ENCODE results near the gene CRYBG1. TPM values are rescaled to one million over a fixed set of nuclear protein-coding genes. Genes with fewer than 3 reads are reported as not detected.
"Not testable (repeated sequence)": the region's sequence is repeated elsewhere in the genome, so short reads cannot be mapped to it uniquely, and the experiment has no call there.

The CRYBG1 gene
- total RNA-seq, 1 experiment from 2014 or later, result 10.1 TPM

GRCh38 chr6:106586815-106587415 is 226.4 kb downstream of the CRYBG1 start:
- peaks cover 15% of the 10 kb centered on the region for H3K4me1 Mint-ChIP-seq
- no peak for ATAC-seq
- no peak overlapping the region for H3K4me3 Mint-ChIP-seq
- ChIA-PET CTCF (no interaction called here), POLR2A (no interaction called here)
- H3K36me3 Mint-ChIP-seq, result peaks cover 43% of the 10 kb centered on the region
- H3K27ac Mint-ChIP-seq, result no peak overlapping the region
- no peaks in the 10 kb centered on the region for H3K27me3 Mint-ChIP-seq (ENCODE audit: low read depth)
- no peak for DNase-seq (ENCODE audit: low spot score)
- no peaks in the 10 kb centered on the region for H3K9me3 Mint-ChIP-seq
- TF ChIP-seq NR2C2 (CRISPR knock-in tag; IDR thresholded peaks at IDR 0.05) (no peak), TEAD4 (CRISPR knock-in tag; IDR thresholded peaks at IDR 0.05) (no peak), TEAD1 (CRISPR knock-in tag; IDR thresholded peaks at IDR 0.05) (no peak)

DNA sequence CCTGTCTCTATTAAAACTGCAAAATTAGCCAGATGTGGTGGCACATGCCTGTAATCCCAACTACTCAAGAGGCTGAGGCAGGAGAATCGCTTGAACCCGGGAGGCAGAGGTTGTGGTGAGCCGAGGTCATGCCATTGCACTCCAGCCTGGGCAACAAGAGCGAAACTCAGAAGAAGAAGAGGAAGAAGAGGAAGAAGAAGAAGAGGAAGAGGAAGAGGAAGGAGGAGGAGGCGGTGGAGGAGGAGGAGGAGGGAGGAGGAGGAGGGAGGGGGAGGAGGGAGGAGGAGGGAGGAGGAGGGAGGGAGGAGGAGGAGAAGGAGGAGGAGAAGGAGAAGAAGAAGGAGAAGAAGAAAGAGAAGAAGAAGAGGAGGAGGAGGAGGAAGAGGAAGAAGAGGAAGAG is 228.4 kb downstream of the CRYBG1 start:
- DNase-seq (ENCODE audit: low spot score); H3K27ac Mint-ChIP-seq; H3K27me3 Mint-ChIP-seq (ENCODE audit: low read depth); ATAC-seq; POLR2A ChIA-PET; H3K9me3 Mint-ChIP-seq; CTCF ChIA-PET; H3K4me3 Mint-ChIP-seq: not testable (repeated sequence)
- H3K4me1 Mint-ChIP-seq, result peaks cover 15% of the 10 kb centered on the region
- peaks cover 35% of the 10 kb centered on the region for H3K36me3 Mint-ChIP-seq

DNA sequence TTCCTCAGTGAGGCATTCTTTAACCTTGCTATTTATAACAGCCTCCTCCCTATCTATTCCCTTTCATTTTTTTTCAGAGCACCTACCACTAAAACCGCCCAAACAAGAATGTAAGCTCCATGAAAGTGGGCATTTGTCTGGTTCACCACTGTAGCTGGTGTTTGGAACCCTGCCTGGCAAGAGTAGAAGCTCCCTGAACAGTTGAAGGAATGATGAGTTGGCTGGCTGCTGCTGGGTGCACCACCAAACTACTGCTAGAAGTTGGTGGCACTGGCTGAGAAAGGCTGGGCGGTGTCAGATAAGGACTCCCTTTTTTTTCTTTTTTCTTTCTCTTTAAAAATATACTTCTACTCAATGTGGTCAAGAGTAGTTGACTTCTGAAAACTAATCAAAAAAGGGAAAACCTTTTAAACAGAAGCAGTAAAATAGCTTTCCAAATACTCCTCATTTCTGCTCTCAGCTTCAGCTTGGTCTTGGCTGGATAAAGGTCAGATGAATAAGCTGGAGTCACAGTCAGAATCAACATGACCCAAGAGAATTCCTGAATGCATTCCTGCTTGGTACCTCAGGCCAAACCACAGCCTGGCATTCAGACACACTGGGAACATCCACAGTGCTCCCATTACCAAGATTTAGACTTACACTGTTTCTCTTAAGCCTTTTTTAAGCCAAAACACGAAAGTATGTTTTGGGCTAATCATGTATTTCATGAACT is 230.8 kb downstream of the CRYBG1 start:
- no peak for ATAC-seq
- CTCF ChIA-PET, result no interaction called here
- POLR2A ChIA-PET, result no interaction called here
- no peak overlapping the region for H3K4me3 Mint-ChIP-seq
- H3K4me1 Mint-ChIP-seq, result peaks cover 5% of the 10 kb centered on the region
- no peaks in the 10 kb centered on the region for H3K9me3 Mint-ChIP-seq
- H3K27me3 Mint-ChIP-seq (ENCODE audit: low read depth), result no peaks in the 10 kb centered on the region
- no peak for DNase-seq (ENCODE audit: low spot score)
- TF ChIP-seq ZNF671 (CRISPR knock-in tag; IDR thresholded peaks at IDR 0.05) (no peak), ZBTB21 (CRISPR knock-in tag; IDR thresholded peaks at IDR 0.05; ENCODE audit: borderline replicate concordance) (no peak), EMX1 (CRISPR knock-in tag; IDR thresholded peaks at IDR 0.05) (no peak), ZSCAN18 (CRISPR knock-in tag; IDR thresholded peaks at IDR 0.05) (no peak), ZNF121 (CRISPR knock-in tag; IDR thresholded peaks at IDR 0.05) (no peak), TP53 (CRISPR knock-in tag; IDR thresholded peaks at IDR 0.05) (no peak), CBFB (CRISPR knock-in tag; IDR thresholded peaks at IDR 0.05; ENCODE audit: low read depth) (no peak), FOXJ3 (CRISPR knock-in tag; IDR thresholded peaks at IDR 0.05; ENCODE audit: borderline replicate concordance) (no peak), MXD4 (CRISPR knock-in tag; IDR thresholded peaks at IDR 0.05; ENCODE audit: borderline replicate concordance) (no peak), IRF2 (CRISPR knock-in tag; IDR thresholded peaks at IDR 0.05; ENCODE audit: borderline replicate concordance, low read depth) (no peak), ZNF416 (CRISPR knock-in tag; IDR thresholded peaks at IDR 0.05) (no peak), NFATC4 (CRISPR knock-in tag; IDR thresholded peaks at IDR 0.05) (no peak), CREB1 (CRISPR knock-in tag; IDR thresholded peaks at IDR 0.05) (no peak)
- TF ChIP-seq, protein P1, sequence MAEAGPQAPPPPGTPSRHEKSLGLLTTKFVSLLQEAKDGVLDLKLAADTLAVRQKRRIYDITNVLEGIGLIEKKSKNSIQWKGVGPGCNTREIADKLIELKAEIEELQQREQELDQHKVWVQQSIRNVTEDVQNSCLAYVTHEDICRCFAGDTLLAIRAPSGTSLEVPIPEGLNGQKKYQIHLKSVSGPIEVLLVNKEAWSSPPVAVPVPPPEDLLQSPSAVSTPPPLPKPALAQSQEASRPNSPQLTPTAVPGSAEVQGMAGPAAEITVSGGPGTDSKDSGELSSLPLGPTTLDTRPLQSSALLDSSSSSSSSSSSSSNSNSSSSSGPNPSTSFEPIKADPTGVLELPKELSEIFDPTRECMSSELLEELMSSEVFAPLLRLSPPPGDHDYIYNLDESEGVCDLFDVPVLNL (CRISPR knock-in tag; IDR thresholded peaks at IDR 0.05; ENCODE audit: borderline replicate concordance, low read depth), result no peak
- TF ChIP-seq, protein P2, sequence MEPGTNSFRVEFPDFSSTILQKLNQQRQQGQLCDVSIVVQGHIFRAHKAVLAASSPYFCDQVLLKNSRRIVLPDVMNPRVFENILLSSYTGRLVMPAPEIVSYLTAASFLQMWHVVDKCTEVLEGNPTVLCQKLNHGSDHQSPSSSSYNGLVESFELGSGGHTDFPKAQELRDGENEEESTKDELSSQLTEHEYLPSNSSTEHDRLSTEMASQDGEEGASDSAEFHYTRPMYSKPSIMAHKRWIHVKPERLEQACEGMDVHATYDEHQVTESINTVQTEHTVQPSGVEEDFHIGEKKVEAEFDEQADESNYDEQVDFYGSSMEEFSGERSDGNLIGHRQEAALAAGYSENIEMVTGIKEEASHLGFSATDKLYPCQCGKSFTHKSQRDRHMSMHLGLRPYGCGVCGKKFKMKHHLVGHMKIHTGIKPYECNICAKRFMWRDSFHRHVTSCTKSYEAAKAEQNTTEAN (CRISPR knock-in tag; IDR thresholded peaks at IDR 0.05), result no peak
- TF ChIP-seq, protein P3, sequence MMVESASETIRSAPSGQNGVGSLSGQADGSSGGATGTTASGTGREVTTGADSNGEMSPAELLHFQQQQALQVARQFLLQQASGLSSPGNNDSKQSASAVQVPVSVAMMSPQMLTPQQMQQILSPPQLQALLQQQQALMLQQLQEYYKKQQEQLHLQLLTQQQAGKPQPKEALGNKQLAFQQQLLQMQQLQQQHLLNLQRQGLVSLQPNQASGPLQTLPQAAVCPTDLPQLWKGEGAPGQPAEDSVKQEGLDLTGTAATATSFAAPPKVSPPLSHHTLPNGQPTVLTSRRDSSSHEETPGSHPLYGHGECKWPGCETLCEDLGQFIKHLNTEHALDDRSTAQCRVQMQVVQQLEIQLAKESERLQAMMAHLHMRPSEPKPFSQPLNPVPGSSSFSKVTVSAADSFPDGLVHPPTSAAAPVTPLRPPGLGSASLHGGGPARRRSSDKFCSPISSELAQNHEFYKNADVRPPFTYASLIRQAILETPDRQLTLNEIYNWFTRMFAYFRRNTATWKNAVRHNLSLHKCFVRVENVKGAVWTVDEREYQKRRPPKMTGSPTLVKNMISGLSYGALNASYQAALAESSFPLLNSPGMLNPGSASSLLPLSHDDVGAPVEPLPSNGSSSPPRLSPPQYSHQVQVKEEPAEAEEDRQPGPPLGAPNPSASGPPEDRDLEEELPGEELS (CRISPR knock-in tag; IDR thresholded peaks at IDR 0.05), result no peak
- TF ChIP-seq, protein P4, sequence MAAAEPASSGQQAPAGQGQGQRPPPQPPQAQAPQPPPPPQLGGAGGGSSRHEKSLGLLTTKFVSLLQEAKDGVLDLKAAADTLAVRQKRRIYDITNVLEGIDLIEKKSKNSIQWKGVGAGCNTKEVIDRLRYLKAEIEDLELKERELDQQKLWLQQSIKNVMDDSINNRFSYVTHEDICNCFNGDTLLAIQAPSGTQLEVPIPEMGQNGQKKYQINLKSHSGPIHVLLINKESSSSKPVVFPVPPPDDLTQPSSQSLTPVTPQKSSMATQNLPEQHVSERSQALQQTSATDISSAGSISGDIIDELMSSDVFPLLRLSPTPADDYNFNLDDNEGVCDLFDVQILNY (CRISPR knock-in tag; IDR thresholded peaks at IDR 0.05), result no peak
- TF ChIP-seq, protein P5, sequence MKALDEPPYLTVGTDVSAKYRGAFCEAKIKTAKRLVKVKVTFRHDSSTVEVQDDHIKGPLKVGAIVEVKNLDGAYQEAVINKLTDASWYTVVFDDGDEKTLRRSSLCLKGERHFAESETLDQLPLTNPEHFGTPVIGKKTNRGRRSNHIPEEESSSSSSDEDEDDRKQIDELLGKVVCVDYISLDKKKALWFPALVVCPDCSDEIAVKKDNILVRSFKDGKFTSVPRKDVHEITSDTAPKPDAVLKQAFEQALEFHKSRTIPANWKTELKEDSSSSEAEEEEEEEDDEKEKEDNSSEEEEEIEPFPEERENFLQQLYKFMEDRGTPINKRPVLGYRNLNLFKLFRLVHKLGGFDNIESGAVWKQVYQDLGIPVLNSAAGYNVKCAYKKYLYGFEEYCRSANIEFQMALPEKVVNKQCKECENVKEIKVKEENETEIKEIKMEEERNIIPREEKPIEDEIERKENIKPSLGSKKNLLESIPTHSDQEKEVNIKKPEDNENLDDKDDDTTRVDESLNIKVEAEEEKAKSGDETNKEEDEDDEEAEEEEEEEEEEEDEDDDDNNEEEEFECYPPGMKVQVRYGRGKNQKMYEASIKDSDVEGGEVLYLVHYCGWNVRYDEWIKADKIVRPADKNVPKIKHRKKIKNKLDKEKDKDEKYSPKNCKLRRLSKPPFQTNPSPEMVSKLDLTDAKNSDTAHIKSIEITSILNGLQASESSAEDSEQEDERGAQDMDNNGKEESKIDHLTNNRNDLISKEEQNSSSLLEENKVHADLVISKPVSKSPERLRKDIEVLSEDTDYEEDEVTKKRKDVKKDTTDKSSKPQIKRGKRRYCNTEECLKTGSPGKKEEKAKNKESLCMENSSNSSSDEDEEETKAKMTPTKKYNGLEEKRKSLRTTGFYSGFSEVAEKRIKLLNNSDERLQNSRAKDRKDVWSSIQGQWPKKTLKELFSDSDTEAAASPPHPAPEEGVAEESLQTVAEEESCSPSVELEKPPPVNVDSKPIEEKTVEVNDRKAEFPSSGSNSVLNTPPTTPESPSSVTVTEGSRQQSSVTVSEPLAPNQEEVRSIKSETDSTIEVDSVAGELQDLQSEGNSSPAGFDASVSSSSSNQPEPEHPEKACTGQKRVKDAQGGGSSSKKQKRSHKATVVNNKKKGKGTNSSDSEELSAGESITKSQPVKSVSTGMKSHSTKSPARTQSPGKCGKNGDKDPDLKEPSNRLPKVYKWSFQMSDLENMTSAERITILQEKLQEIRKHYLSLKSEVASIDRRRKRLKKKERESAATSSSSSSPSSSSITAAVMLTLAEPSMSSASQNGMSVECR (CRISPR knock-in tag; IDR thresholded peaks at IDR 0.05; ENCODE audit: borderline replicate concordance), result no peak
- peak overlapping the region; percentile 71; the same call in 1 of the 2 replicates for H3K27ac Mint-ChIP-seq
- H3K36me3 Mint-ChIP-seq, result peaks cover 33% of the 10 kb centered on the region

Data from WTC11 (cell line).